ENCODE results near the gene SPATA32. TPM values are rescaled to one million over a fixed set of nuclear protein-coding genes. Genes with fewer than 3 reads are reported as not detected.

The SPATA32 gene
- polyA plus RNA-seq, 2 of the 4 experiments (the other 2 are of a cell fraction), result 0.05 to 0.21 TPM

DNA sequence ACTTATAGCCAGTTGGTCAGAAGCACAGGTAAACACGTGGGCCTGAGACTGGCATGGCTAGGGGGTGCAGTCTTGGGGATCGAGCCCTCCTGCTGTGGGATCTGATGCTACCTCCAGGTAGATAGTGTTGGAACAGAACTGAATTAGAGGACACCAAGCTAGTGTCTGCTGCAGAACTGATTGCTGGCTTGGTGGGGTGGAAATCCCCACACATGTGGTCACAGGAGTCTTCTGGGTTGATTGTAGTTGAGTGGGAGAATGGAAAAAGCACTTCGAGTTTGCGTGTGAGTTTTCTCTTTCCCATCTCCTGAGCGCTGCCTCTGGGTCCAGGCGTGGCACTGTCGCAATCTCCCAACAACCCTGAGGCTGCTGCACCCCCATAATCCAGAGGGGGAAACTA, 8.0 kb upstream of the SPATA32 start:
- TF ChIP-seq CEBPB (IDR thresholded peaks at IDR 0.05) (peak in 1 of 2 experiments; percentile 4; a peak in 1 of 4 replicates), FOSB (CRISPR knock-in tag; IDR thresholded peaks at IDR 0.05) (no peak), ZC3H11A (IDR thresholded peaks at IDR 0.05) (no peak), ZFP36 (IDR thresholded peaks at IDR 0.05; ENCODE audit: borderline replicate concordance, partially characterized antibody) (no peak), CHD4 (IDR thresholded peaks at IDR 0.05; ENCODE audit: borderline replicate concordance) (no peak), ZNF302 (CRISPR knock-in tag; IDR thresholded peaks at IDR 0.05) (no peak)
- no peak overlapping the region for H3K4me2 ChIP-seq
- H3K4me1 ChIP-seq, result peaks cover 29% of the 10 kb centered on the region
- CTCF ChIA-PET, result interaction anchor here (0.9 to 34.8 kb wide), 18 partner anchors 8 to 156 kb away, joined by 3 to 1120 read pairs (median 7); partner anchors contain the start of genes ACBD4 and FMNL1
- WGBS (ENCODE audit: missing lambda C conversion rate), result 79% methylated on average over 7 of the region's 7 CpGs
- DNase-seq (ENCODE audit: low read depth in 1 of 2, low spot score in 1 of 2) (no peak), ATAC-seq (no peak), FAIRE-seq (no peak)
- H3K27ac ChIP-seq, result peak overlapping the region in 1 of 2 experiments; percentile 2; a peak in 1 of 6 replicates
- H3K9me3 ChIP-seq, result no peaks in the 10 kb centered on the region
- H3K4me3 ChIP-seq, result no peak overlapping the region
- POLR2A ChIA-PET, result no interaction called here

DNA sequence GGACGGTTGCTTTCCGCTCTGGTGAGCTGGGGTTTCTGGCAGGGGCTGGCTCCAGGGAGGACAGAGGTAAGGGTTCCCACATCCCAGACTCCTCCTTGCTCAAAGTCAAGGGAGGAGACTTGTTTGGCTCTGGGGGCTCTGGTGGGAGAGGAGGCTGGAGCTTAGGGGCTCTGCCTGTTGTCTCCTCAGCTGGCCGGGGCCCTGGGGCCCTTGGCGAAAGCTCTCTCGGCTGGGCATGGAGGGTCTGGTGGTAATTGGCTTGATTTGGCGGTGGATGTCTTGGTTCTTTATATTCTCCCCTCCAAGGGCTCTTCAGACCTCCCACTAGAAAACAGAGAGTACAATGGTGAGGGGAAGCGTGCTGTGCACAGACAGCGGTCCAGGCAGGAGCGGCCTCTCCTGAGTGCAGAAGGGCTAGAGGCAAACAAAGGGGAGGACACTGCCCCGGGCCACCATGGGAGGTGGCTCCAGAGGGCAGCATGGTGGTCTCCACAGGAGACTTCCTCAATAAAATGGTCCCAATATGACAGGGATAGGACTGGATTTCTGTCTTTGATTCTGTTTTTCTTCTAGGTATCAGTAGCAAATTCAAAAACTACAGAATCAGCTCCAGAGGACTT, 5.7 kb upstream of the SPATA32 start:
- WGBS (ENCODE audit: missing lambda C conversion rate), result 86% methylated on average over 10 of the region's 10 CpGs
- Histone ChIP-seq H3K9me3 (no peaks in the 10 kb centered on the region), H3K4me2 (no peak overlapping the region), H3K4me3 (no peak overlapping the region), H3K4me1 (peaks cover 52% of the 10 kb centered on the region), H3K27ac (peak overlapping the region in 1 of 2 experiments; percentile 51; a peak in 2 of 6 replicates)
- POLR2A ChIA-PET, result no interaction called here
- DNase-seq (ENCODE audit: low read depth in 1 of 2, low spot score in 1 of 2) (no peak), ATAC-seq (no peak), FAIRE-seq (no peak)
- CTCF ChIA-PET, result interaction anchor here (0.5 to 34.8 kb wide), 15 partner anchors 9 to 225 kb away, joined by 3 to 1120 read pairs (median 7); partner anchors contain the start of genes ACBD4, FMNL1 and MAP3K14
- TF ChIP-seq POLR2A (IDR thresholded peaks at IDR 0.05; ENCODE audit: low read length), result no peak
- no peak for TF ChIP-seq ZC3H11A (IDR thresholded peaks at IDR 0.05)
- TF ChIP-seq SMC3 (IDR thresholded peaks at IDR 0.05), result no peak
- TF ChIP-seq KDM1A (IDR thresholded peaks at IDR 0.05; ENCODE audit: low read depth), result no peak
- no peak for TF ChIP-seq CHD4 (IDR thresholded peaks at IDR 0.05; ENCODE audit: borderline replicate concordance)
- no peak for TF ChIP-seq CBX8 (IDR thresholded peaks at IDR 0.05)
- TF ChIP-seq CBX2 (IDR thresholded peaks at IDR 0.05; ENCODE audit: borderline replicate concordance, low read depth), result no peak
- TF ChIP-seq BHLHE40 (IDR thresholded peaks at IDR 0.05; ENCODE audit: low read depth, low read length), result no peak

DNA sequence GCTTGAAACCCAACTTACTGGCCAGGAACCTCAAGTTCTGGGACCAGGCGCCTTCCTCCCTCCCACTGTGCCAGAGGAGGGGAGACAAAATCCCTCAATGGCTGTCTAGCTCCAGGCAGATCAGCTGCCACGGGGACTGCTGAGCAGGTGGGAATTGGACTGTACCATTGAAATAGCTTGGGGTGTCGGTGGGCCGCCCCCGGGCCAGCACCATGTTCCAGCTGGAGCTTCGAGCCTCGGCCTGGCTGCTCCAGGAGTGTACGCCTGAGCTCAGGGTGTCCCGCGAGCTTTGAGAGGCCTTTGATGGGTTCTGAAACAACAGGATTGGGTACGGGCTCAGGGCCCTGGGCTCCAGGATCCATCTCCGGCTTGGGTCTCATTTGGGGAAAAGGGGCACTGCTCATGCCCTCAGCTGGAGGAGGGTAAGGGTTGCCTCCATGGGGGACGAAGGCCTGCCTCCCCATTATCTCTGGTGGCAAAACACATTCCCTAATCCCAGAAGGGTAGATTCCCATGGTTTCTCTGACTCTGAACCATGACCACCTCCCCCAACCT, 4.6 kb upstream of the SPATA32 start:
- WGBS (ENCODE audit: missing lambda C conversion rate), result 94% methylated on average over 13 of the region's 13 CpGs
- H3K4me1 ChIP-seq, result peaks cover 55% of the 10 kb centered on the region
- peak overlapping the region; percentile 14 to 51; a peak in 4 of 6 replicates for H3K27ac ChIP-seq
- H3K9me3 ChIP-seq, result no peaks in the 10 kb centered on the region
- TF ChIP-seq PHF8 (IDR thresholded peaks at IDR 0.05; ENCODE audit: borderline replicate concordance, low read depth) (no peak), EP300 (IDR thresholded peaks at IDR 0.05) (no peak), MAFK (IDR thresholded peaks at IDR 0.05; ENCODE audit: partially characterized antibody) (no peak), CHD2 (IDR thresholded peaks at IDR 0.05; ENCODE audit: low read length, partially characterized antibody) (no peak), FOXS1 (CRISPR knock-in tag; IDR thresholded peaks at IDR 0.05) (no peak), KDM1A (IDR thresholded peaks at IDR 0.05; ENCODE audit: low read depth) (no peak), ZSCAN20 (CRISPR knock-in tag; IDR thresholded peaks at IDR 0.05) (no peak), KDM5A (IDR thresholded peaks at IDR 0.05) (no peak), POLR2AphosphoS2 (conservative IDR thresholded peaks at IDR 0.05; ENCODE audit: low read length) (no peak), MAZ (IDR thresholded peaks at IDR 0.05; ENCODE audit: borderline replicate concordance, low read depth, low read length) (no peak)
- TF ChIP-seq, protein P1, sequence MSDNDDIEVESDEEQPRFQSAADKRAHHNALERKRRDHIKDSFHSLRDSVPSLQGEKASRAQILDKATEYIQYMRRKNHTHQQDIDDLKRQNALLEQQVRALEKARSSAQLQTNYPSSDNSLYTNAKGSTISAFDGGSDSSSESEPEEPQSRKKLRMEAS (IDR thresholded peaks at IDR 0.05), result no peak
- TF ChIP-seq, protein P2, sequence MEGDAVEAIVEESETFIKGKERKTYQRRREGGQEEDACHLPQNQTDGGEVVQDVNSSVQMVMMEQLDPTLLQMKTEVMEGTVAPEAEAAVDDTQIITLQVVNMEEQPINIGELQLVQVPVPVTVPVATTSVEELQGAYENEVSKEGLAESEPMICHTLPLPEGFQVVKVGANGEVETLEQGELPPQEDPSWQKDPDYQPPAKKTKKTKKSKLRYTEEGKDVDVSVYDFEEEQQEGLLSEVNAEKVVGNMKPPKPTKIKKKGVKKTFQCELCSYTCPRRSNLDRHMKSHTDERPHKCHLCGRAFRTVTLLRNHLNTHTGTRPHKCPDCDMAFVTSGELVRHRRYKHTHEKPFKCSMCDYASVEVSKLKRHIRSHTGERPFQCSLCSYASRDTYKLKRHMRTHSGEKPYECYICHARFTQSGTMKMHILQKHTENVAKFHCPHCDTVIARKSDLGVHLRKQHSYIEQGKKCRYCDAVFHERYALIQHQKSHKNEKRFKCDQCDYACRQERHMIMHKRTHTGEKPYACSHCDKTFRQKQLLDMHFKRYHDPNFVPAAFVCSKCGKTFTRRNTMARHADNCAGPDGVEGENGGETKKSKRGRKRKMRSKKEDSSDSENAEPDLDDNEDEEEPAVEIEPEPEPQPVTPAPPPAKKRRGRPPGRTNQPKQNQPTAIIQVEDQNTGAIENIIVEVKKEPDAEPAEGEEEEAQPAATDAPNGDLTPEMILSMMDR (IDR thresholded peaks at IDR 0.05), result no peak
- TF ChIP-seq, protein P3, sequence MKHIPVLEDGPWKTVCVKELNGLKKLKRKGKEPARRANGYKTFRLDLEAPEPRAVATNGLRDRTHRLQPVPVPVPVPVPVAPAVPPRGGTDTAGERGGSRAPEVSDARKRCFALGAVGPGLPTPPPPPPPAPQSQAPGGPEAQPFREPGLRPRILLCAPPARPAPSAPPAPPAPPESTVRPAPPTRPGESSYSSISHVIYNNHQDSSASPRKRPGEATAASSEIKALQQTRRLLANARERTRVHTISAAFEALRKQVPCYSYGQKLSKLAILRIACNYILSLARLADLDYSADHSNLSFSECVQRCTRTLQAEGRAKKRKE (CRISPR knock-in tag; IDR thresholded peaks at IDR 0.05; ENCODE audit: low read depth), result no peak
- TF ChIP-seq, protein P4, sequence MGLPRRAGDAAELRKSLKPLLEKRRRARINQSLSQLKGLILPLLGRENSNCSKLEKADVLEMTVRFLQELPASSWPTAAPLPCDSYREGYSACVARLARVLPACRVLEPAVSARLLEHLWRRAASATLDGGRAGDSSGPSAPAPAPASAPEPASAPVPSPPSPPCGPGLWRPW (IDR thresholded peaks at IDR 0.05), result no peak
- H3K4me2 ChIP-seq, result peak overlapping the region; percentile 49
- no peak for DNase-seq (ENCODE audit: low read depth in 1 of 2, low spot score in 1 of 2)
- no peak for ATAC-seq
- no peak overlapping the region for H3K4me3 ChIP-seq
- no peak for FAIRE-seq
- ChIA-PET CTCF (interaction anchor here (1.0 to 34.8 kb wide), 15 partner anchors 10 to 162 kb away, joined by 3 to 1120 read pairs (median 20); partner anchors contain the start of genes ACBD4, FMNL1 and MAP3K14), POLR2A (interaction anchor here (1.0 kb wide), 1 partner anchor 51 kb away, joined by 3 read pairs; the partner anchor contains the start of gene MAP3K14)
